Activated naive CD8-positive, alpha-beta T cell treated with anti-CD3 and anti-CD28 coated beads, Interleukin-2, amount 50 U/mL, for 16 hours (primary cell): Measurements from ENCODE around the gene TSBP1.
"Not testable (repeated sequence)": the region's sequence is repeated elsewhere in the genome, so short reads cannot be mapped to it uniquely, and the experiment has no call there.

Source experiments
- DNase-seq: peaks from one replicate; pipeline ENCODE4 v3.0.0-alpha.2; 2020; ENCODE audit warnings: low read depth, low spot score

The TSBP1 gene

GRCh38 chr6:32290886-32291450 is 80.7 kb downstream of the TSBP1 start:
- DNase-seq, result no peak

- DNase-seq, result no peak
Observed at GRCh38 chr6:32288426-32288825, 83.3 kb downstream of the TSBP1 start.

GRCh38 chr6:32273801-32274577 is 97.7 kb downstream of the TSBP1 start:
- DNase-seq, result not testable (repeated sequence)

- DNase-seq, result no peak
Observed at GRCh38 chr6:32271429-32271828, 100.3 kb downstream of the TSBP1 start.

GRCh38 chr6:32268459-32268858 is 103.2 kb downstream of the TSBP1 start:
- DNase-seq, result not testable (repeated sequence)

- no peak for DNase-seq
Observed at GRCh38 chr6:32267035-32267434, 104.7 kb downstream of the TSBP1 start.

GRCh38 chr6:32257262-32257661 is 114.4 kb downstream of the TSBP1 start:
- DNase-seq, result not testable (repeated sequence)

GRCh38 chr6:32255199-32256153 is 116.2 kb downstream of the TSBP1 start:
- DNase-seq, result peak; percentile 31

- DNase-seq, result no peak
Observed at GRCh38 chr6:32254761-32255198, 116.9 kb downstream of the TSBP1 start.

GRCh38 chr6:32252331-32253009 is 119.2 kb downstream of the TSBP1 start:
- no peak for DNase-seq

GRCh38 chr6:32249262-32249661 is 122.4 kb downstream of the TSBP1 start:
- no peak for DNase-seq

- no peak for DNase-seq
Observed at GRCh38 chr6:32247401-32247800, 124.3 kb downstream of the TSBP1 start.

GRCh38 chr6:32244946-32245398 is 126.7 kb downstream of the TSBP1 start:
- peak; percentile 54 for DNase-seq

GRCh38 chr6:32244270-32244669 is 127.4 kb downstream of the TSBP1 start:
- no peak for DNase-seq
